Right cardiac atrium (tissue), 5 donors: Measurements from ENCODE around the gene SFXN2. TPM values are rescaled to one million over a fixed set of nuclear protein-coding genes. Genes with fewer than 3 reads are reported as not detected.
A peak's percentile ranks its signal among the peaks of the same experiment; 100 is the strongest.

ENCODE experiments used
- ATAC-seq, 2 donors: fragments of 200-7000 bp; cut with Tn5 transposase; one replicate each; pipeline versions ENCODE4 v1.8.0 to v1.9.1; 2020; ENCODE audit warnings: moderate library complexity in 2 of 2, mild to moderate bottlenecking in 1 of 2
- DNase-seq, 3 donors: peaks; one replicate each; pipeline ENCODE4 v3.0.0-alpha.2; 2020
- H3K27ac ChIP-seq: one replicate; pipeline ENCODE4 v1.5.1; 2013; ENCODE audit warnings: mild to moderate bottlenecking, low read length, control low read depth, moderate library complexity
- H3K27me3 ChIP-seq: one replicate; pipeline ENCODE4 v1.6.1; 2013; ENCODE audit not compliant: control insufficient read depth, insufficient read depth
- H3K4me1 ChIP-seq: one replicate; pipeline ENCODE4 v1.6.1; 2013; ENCODE audit warnings: low read length; ENCODE audit not compliant: control insufficient read depth, insufficient read depth
- H3K4me3 ChIP-seq: one replicate; pipeline ENCODE4 v1.5.1; 2013; ENCODE audit warnings: low read length, control low read depth
- H3K9me3 ChIP-seq: one replicate; pipeline ENCODE4 v1.6.1; 2013; ENCODE audit warnings: low read length; ENCODE audit not compliant: control insufficient read depth
- WGBS: extraction: QIAGEN DNeasy Blood & Tissue Kit; methylation state at CpG from one replicate; pipeline ENCODE4 v1.1.7; 2013; 5-methylcytosine and 5-hydroxymethylcytosine counted together
- intact Hi-C, 4 donors: fragments of 100-400 bp; cut with DNase I; formaldehyde crosslinking; loops; one replicate each; pipeline versions ENCODE4 v1.11.0 to v1.14.0; 2022 to 2023
- polyA plus RNA-seq: library from polyadenylated mRNA; stranded (reverse); fragments of 200-250 nt; gene quantifications from one replicate; pipeline ENCODE4 v1.2.3, GENCODE V29; 2013
- total RNA-seq, 4 donors: library from RNA; stranded (reverse); fragmentation: NEBNext Ultra II Directional; extraction: Animal tissue kit (Norgen Biotek cat#: 25700); gene quantifications; one replicate each; pipeline ENCODE4 v1.2.1, GENCODE V29; 2021
- donor health status: healthy with polysubstance abuse.
- donor health status: DM: no; HTN: yes; CAD: no.
- donor health status: DM: no; HTN: no; CAD: no.
- donor health status: DM: no; HTN: yes; CAD: no; lungs with severe emphysema.
- donor health status: DM: yes; HTN: yes; CAD: no.

SFXN2 gene
- total and polyA plus RNA-seq, 5 donors = 1.8 to 4.8 (median 2.3) TPM

DNA sequence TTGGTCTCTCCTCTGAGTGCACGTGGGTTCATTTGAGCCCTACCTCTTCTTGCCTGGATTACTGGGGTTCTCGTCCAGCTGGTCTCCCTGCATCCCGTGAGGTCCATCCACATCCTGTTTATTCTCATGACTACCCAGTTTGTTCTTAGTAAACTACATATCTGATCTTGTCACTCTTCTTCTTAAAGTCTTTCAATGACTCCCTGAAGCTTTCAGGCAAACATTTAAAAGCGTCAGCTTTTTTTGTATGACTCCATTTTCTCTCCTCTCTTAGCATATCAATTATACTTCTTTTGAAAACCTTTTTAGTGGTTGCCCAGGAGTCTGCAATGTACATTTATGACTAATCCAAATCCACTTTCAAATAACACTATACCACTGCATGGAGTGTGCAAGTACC lies 7.5 kb downstream of the SFXN2 start:
- no peak overlapping the region for H3K4me3 ChIP-seq
- no peaks in the 10 kb centered on the region for H3K27me3 ChIP-seq
- no peaks in the 10 kb centered on the region for H3K9me3 ChIP-seq
- intact Hi-C loops = no loop called here
- WGBS = 70% methylated on average over 4 of the region's 4 CpGs
- ATAC-seq (no peak), DNase-seq (no peak)
- H3K27ac ChIP-seq = no peak overlapping the region
- H3K4me1 ChIP-seq = peaks cover 2% of the 10 kb centered on the region

DNA sequence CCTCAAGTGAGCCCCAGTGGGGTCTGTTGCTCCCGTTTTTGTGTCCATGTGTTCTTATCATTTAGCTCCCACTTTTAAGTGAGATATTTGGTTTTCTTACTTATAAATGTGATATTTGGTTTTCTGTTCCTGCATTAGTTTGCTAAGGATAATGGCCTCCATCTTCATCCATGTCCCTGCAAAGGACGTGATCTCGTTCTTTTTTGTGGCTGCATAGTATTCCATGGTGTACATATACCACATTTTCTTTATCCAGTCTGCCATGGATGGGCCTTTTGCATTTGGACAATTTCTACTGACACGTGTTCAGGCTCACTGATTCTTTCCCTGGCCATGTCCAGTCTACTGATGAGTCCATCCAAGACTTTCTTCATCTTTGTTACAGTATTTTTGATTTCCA lies 9.6 kb downstream of the SFXN2 start:
- Histone ChIP-seq H3K4me3 (no peak overlapping the region), H3K27ac (no peak overlapping the region), H3K27me3 (no peaks in the 10 kb centered on the region), H3K4me1 (no peaks in the 10 kb centered on the region), H3K9me3 (no peaks in the 10 kb centered on the region)
- ATAC-seq = no peak
- WGBS = 98% methylated on average over 4 of the region's 4 CpGs
- intact Hi-C loops = no loop called here
- no peak for DNase-seq

DNA sequence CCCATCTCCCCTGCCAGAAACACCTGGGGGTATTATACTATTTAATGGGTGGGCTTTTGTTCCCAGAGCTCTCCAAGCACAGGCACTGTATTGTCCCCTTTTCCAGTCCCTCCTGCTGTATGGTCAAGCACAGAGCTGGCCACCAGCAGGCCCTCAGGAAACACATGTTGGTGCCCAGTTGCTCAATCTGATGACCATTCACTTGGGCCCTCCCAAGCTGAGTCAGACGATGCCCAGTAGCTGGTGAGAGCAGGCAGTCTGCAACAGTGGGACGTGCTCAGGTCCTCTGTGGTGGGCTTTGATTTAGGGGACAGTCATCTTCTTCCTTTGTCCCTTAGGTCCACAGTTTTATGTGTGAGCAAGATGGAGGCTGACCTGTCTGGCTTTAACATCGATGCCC lies 11.8 kb downstream of the SFXN2 start:
- ATAC-seq = peak; percentile 19 to 34
- no peaks in the 10 kb centered on the region for H3K9me3 ChIP-seq
- H3K27me3 ChIP-seq = no peaks in the 10 kb centered on the region
- H3K4me3 ChIP-seq = no peak overlapping the region
- H3K4me1 ChIP-seq = no peaks in the 10 kb centered on the region
- WGBS = 54% methylated on average over 3 of the region's 3 CpGs
- DNase-seq = peak in 1 of 3 donors; percentile 54
- intact Hi-C loops = loop anchor here in 3 of 4 donors (5.0 kb wide), 3 partner anchors 101 to 176 kb away; no protein-coding TSS in a partner anchor
- no peak overlapping the region for H3K27ac ChIP-seq

DNA sequence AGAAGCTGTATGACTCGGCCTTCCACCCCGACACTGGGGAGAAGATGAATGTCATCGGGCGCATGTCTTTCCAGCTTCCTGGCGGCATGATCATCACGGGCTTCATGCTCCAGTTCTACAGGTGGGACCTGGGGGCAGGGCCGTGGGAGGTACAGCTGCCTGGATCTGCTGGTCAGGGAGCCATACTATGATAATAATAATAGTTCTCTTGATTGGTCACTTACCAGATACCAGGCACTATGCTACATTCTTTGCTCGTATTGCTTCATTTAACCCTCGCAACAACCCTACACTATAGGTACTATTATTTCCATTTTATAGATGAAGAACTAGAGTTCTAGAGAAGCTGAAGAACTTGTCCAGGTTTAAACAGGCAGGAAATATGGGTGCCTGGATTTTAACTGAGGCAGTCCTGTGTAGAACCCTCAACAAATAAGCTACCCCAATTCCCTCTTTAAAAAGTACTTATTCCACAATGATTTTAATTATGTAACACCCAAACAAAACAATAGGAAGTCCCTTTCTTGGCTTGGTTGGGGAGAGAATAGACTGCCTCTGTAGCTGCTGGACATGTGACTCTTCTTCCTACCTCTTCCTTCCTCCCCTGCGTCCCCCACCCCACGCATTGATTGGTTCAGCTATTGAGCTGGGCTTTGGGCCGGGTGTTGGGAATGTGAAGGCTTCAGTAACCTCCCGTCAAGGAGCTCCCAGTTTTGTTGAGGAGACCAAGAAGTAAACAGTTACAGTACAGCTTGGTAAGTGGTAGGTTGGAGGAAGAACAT lies 12.8 kb downstream of the SFXN2 start:
- peak in 1 of 3 donors; percentile 55 for DNase-seq
- 66% methylated on average over 13 of the region's 13 CpGs for WGBS
- Histone ChIP-seq H3K4me1 (no peaks in the 10 kb centered on the region), H3K27me3 (no peaks in the 10 kb centered on the region), H3K9me3 (no peaks in the 10 kb centered on the region), H3K27ac (no peak overlapping the region), H3K4me3 (no peak overlapping the region)
- intact Hi-C loops = loop anchor here in 3 of 4 donors (5.0 kb wide), 3 partner anchors 100 to 175 kb away; no protein-coding TSS in a partner anchor
- ATAC-seq = no peak

DNA sequence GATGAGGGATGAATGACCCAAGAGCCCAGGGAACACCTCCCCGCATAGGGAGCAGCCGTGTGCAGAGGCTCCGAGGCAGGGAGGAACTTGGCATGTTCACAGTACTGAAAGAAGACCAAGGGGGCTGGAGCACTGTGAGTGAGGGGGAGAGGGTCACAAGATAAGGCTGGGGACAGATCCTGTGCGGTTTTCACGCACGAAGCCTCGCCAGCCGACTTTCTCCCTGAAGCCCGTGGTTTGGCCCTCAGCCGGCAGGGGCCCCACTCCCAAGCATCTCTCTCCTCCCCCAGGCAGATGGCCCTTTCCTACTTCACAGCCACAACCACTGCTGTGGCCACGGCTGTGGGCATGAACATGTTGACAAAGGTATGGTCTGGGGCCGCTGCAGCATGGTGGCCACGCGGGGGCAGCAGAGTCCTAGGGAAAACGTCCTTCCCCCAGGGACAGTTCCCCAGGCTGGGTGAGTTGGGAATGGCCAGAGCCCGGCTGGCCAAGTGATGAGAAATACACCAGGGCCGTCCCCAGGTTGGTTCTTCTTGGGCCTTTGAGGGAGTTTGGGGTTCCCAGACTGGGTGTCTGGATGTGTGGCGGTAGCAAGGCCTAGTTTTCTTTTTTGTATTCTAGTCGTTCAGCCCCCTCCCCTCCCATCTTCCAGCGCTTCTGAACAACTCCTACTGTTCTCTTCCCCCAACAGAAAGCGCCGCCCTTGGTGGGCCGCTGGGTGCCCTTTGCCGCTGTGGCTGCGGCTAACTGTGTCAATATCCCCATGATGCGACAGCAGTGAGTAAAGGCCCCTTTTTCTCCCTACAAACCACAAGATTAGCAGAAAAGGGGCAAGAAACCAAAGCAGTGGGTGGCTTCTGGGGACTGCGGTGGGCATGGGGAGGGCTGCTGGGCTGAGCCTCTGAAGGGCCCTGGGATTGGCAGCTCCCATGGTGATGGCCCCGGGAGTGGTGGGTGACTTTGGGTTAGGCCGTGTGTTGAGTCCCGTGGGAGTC lies 14.9 kb downstream of the SFXN2 start:
- H3K4me1 ChIP-seq = no peaks in the 10 kb centered on the region
- no peaks in the 10 kb centered on the region for H3K9me3 ChIP-seq
- intact Hi-C loops = loop anchor here (2.0 to 10.0 kb wide), 5 partner anchors 98 to 335 kb away; no protein-coding TSS in a partner anchor
- H3K4me3 ChIP-seq = no peak overlapping the region
- ATAC-seq = peak; percentile 92 to 95
- peak; percentile 89 to 95 (median 95) for DNase-seq
- 42% methylated on average over 30 of the region's 30 CpGs for WGBS
- no peak overlapping the region for H3K27ac ChIP-seq
- no peaks in the 10 kb centered on the region for H3K27me3 ChIP-seq

DNA sequence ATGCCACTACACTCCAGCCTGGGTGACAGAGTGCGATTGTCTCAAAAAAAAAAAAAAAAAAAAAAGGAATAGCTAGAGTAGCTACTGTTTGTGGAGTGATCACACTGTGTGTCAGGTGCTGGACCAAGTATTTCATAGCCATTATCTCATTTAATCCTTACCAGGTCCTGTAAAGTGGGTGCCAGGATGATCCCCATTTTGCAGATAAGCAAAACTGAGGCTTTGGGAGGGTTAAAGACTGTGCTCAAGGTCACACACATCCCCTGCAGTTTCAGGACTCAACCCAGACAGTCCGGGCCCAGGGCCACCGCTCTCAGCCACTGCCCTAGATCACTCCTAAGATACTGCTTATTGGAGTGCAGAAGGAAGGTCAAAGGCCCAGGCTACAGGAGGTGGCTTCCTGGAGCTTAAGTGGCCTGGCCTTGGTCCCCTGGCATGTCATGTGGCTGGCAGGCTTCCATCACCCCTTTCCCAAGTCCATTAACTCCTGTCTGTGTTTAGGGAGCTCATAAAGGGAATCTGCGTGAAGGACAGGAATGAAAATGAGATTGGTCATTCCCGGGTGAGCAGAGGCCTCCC lies 16.9 kb downstream of the SFXN2 start:
- Histone ChIP-seq H3K4me3 (no peak overlapping the region), H3K27me3 (no peaks in the 10 kb centered on the region), H3K27ac (no peak overlapping the region), H3K9me3 (no peaks in the 10 kb centered on the region), H3K4me1 (no peaks in the 10 kb centered on the region)
- ATAC-seq (no peak), DNase-seq (no peak)
- intact Hi-C loops = loop anchor here in 2 of 4 donors (5.0 to 10.0 kb wide), 2 partner anchors 171 to 333 kb away; no protein-coding TSS in a partner anchor
- WGBS = 77% methylated on average over 5 of the region's 5 CpGs

DNA sequence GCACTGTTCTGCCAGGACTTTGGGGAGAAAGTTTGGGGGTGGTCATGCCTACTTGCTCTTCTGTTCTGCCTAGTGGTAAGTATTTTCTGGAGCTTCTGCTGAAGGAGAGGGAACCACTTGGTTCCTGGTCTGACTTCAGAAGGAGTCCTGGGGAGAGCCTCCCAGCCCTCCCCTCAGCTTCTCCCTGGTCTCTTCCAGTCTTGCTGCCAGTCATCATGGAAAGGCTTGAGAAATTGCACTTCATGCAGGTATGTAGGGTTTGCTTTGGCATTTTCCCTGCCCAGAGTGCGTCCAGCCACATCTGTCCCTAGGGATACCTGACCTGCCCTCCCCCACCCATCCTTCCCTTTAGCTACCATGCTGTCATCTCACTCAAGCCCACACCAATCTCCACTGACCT lies 18.2 kb downstream of the SFXN2 start:
- H3K27ac ChIP-seq = no peak overlapping the region
- H3K4me1 ChIP-seq = no peaks in the 10 kb centered on the region
- H3K27me3 ChIP-seq = no peaks in the 10 kb centered on the region
- WGBS = 0% methylated on average over 1 of the region's 1 CpG
- H3K4me3 ChIP-seq = no peak overlapping the region
- ATAC-seq (no peak), DNase-seq (no peak)
- no peaks in the 10 kb centered on the region for H3K9me3 ChIP-seq
- intact Hi-C loops = loop anchor here in 2 of 4 donors (5.0 to 10.0 kb wide), 2 partner anchors 170 to 332 kb away; no protein-coding TSS in a partner anchor

DNA sequence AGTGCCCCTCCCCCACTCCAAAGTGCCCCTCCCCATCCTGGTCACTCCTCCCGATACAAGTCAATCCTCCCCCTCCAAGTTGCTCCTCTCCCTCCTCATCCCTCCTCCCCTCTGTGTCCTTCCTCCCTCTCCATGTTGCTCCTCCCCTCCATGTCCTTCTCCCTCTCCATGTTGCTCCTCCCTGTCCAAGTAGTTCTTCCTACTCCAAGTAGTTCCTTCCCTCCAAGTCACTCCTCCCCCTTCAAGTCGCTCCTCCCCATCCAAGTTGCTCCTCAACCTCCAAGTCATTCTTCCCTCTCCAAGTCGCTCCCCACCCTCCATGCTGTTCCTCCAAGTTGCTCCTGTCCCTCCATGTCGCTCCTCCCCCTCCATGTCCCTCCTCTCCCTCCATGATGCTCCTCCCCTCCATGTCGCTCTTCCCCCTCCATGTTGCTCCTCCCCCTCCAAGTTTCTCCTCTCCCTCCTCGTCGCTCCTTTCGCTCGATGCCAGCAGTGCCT lies 20.7 kb downstream of the SFXN2 start:
- Histone ChIP-seq H3K9me3 (no peaks in the 10 kb centered on the region), H3K4me3 (no peak overlapping the region), H3K27me3 (no peaks in the 10 kb centered on the region), H3K4me1 (no peaks in the 10 kb centered on the region), H3K27ac (no peak overlapping the region)
- intact Hi-C loops = loop anchor here in 1 of 4 donors (10.0 kb wide), 1 partner anchor 330 kb away; no protein-coding TSS in a partner anchor
- DNase-seq (peak; percentile 71 to 78 (median 76)), ATAC-seq (peak; percentile 44 to 81)
- 66% methylated on average over 9 of the region's 9 CpGs for WGBS

DNA sequence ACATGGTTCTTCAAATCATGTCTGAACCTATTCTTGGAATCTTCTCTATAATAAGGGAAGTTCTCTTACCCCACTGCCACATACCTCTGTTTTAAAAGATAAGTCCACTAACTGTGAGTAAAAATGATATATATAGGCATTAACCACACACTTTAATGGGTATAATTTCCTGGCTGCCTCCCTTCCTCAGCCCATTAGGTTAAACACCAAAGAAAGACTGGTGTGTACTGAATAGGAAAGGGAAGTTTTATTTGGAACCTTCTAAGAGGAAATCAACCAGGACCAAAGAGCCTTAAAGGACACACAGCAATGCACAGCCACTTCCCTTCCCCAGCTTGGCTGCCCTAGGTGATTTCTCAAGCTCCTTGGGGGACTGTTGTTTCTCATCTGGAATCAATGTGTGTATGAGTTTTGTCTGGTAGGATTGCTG lies 24.3 kb downstream of the SFXN2 start:
- Histone ChIP-seq H3K4me3 (no peak overlapping the region), H3K27ac (no peak overlapping the region), H3K9me3 (no peaks in the 10 kb centered on the region), H3K4me1 (no peaks in the 10 kb centered on the region), H3K27me3 (no peaks in the 10 kb centered on the region)
- DNase-seq (no peak), ATAC-seq (peak in 1 of 2 donors; percentile 44)
- intact Hi-C loops = loop anchor here in 1 of 4 donors (10.0 kb wide), 1 partner anchor 326 kb away; no protein-coding TSS in a partner anchor

DNA sequence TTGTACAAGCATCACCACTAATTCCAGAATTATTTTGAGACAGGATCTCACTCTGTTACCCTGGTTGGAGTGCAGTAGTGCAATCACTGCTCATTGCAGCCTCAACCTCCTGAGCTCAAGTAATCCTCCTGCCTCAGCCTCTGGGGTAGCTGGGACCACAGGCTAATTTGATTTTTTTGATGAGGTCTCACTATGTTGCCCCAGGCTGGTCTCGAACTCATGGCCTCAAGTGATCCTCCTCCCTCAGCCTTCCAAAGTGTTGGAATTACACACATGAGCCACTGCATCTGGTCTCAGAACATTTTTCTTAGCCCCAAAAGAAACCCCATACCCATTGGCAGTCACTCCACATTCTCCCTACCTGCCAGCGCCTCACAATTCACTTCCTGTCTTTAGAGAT lies 25.8 kb downstream of the SFXN2 start:
- H3K27ac ChIP-seq = no peak overlapping the region
- H3K9me3 ChIP-seq = no peaks in the 10 kb centered on the region
- peaks cover 4% of the 10 kb centered on the region for H3K4me1 ChIP-seq
- DNase-seq (no peak), ATAC-seq (no peak)
- intact Hi-C loops = loop anchor here in 2 of 4 donors (5.0 to 10.0 kb wide), 3 partner anchors 37 to 75 kb away; no protein-coding TSS in a partner anchor
- H3K27me3 ChIP-seq = no peaks in the 10 kb centered on the region
- no peak overlapping the region for H3K4me3 ChIP-seq
- WGBS = 74% methylated on average over 2 of the region's 2 CpGs
